ENCODE data around the gene CSF1R. TPM values are rescaled to one million over a fixed set of nuclear protein-coding genes. Genes with fewer than 3 reads are reported as not detected.

The CSF1R gene
- total and polyA plus RNA-seq, 2 donors (not counting 3 experiments of a cell fraction or from before 2014, with no cell fraction given): not detected

DNA sequence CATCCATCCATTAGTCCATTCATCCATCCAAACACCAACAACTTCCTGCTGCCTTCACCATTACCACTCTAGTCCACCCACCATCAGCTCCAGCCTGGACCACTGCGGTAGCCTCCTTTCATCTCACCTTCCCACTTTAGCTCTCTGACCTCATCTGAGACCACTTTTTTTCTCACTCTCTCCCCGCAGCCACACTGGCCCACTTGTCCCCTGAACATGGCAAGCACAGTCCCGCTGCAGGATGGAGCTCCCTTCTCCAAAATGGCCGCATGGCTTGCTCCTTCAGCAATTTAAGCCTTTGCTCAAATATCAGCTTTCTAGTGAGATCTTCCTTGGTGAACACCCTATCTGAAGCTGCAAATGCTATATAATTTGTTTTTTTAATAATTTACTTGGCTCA, 11.1 kb downstream of the CSF1R start:
- FAIRE-seq (no peak), DNase-seq (ENCODE audit: low read depth, low spot score) (no peak)
- no TSS peak for BruUV-seq (replicated peaks)
- Histone ChIP-seq H3K9me3 (replicated peaks; ENCODE audit: control insufficient read depth, insufficient read depth, low read length) (no peaks in the 10 kb centered on the region), H3K27me3 (ENCODE audit: control insufficient read depth in 2 of 2, insufficient read depth in 2 of 2, low read length in 2 of 2) (peaks cover 4 to 14% of the 10 kb centered on the region in 2 experiments), H3K36me3 (ENCODE audit: control insufficient read depth in 2 of 2, extremely low read depth in 1 of 2, insufficient read depth in 2 of 2, low read length in 2 of 2) (no peaks in the 10 kb centered on the region), H4K20me1 (replicated peaks; ENCODE audit: control insufficient read depth, extremely low read depth, insufficient read depth, low read length) (no peaks in the 10 kb centered on the region), H2AFZ (ENCODE audit: low read depth, low read length) (no peak overlapping the region), H3K9ac (replicated peaks; ENCODE audit: extremely low read depth, insufficient read depth, low read length) (no peak overlapping the region), H3K4me3 (replicated peaks in 1 of 3; ENCODE audit: insufficient read depth in 1 of 3, low read depth in 1 of 3, low read length in 3 of 3) (no peak overlapping the region), H3K9me1 (replicated peaks; ENCODE audit: control insufficient read depth, extremely low read depth, insufficient read depth, low read length) (no peaks in the 10 kb centered on the region), H3K79me2 (ENCODE audit: control insufficient read depth, insufficient read depth, low read length) (no peaks in the 10 kb centered on the region), H3K4me2 (ENCODE audit: insufficient read depth, low read length) (no peak overlapping the region), H3K27ac (ENCODE audit: insufficient read depth, low read depth, low read length) (no peak overlapping the region), H3K4me1 (ENCODE audit: control insufficient read depth, extremely low read depth, insufficient read depth, low read length) (no peaks in the 10 kb centered on the region)
- intact Hi-C loops (cut with micrococcal nuclease): no loop called here
- CTCF ChIA-PET: interaction anchor here (0.7 to 2.8 kb wide), 7 partner anchors 9 to 120 kb away, joined by 3 to 14 read pairs (median 3); no protein-coding TSS in a partner anchor
- TF ChIP-seq, protein P1, sequence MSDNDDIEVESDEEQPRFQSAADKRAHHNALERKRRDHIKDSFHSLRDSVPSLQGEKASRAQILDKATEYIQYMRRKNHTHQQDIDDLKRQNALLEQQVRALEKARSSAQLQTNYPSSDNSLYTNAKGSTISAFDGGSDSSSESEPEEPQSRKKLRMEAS (IDR thresholded peaks at IDR 0.05; ENCODE audit: insufficient read depth, insufficient read length): no peak
- TF ChIP-seq POLR2A (IDR thresholded peaks at IDR 0.05; ENCODE audit: low read depth, low read length): no peak
- TF ChIP-seq JUN (IDR thresholded peaks at IDR 0.05; ENCODE audit: borderline replicate concordance, insufficient read depth, insufficient read length, low read depth): no peak
- no peak for TF ChIP-seq POLR2AphosphoS5 (IDR thresholded peaks at IDR 0.05; ENCODE audit: insufficient read depth, low read depth, low read length)
- TF ChIP-seq, protein P2, sequence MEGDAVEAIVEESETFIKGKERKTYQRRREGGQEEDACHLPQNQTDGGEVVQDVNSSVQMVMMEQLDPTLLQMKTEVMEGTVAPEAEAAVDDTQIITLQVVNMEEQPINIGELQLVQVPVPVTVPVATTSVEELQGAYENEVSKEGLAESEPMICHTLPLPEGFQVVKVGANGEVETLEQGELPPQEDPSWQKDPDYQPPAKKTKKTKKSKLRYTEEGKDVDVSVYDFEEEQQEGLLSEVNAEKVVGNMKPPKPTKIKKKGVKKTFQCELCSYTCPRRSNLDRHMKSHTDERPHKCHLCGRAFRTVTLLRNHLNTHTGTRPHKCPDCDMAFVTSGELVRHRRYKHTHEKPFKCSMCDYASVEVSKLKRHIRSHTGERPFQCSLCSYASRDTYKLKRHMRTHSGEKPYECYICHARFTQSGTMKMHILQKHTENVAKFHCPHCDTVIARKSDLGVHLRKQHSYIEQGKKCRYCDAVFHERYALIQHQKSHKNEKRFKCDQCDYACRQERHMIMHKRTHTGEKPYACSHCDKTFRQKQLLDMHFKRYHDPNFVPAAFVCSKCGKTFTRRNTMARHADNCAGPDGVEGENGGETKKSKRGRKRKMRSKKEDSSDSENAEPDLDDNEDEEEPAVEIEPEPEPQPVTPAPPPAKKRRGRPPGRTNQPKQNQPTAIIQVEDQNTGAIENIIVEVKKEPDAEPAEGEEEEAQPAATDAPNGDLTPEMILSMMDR (IDR thresholded peaks at IDR 0.05; ENCODE audit: extremely low read depth in 1 of 2, insufficient read depth in 1 of 2, low read depth in 1 of 2, low read length in 2 of 2): no peak
- no peak for TF ChIP-seq GATA2 (IDR thresholded peaks at IDR 0.05; ENCODE audit: insufficient read depth, insufficient read length, low read depth, low read length)
- no peak for TF ChIP-seq FOS (IDR thresholded peaks at IDR 0.05; ENCODE audit: borderline replicate concordance, insufficient read depth, low read length)
- TF ChIP-seq MYC (IDR thresholded peaks at IDR 0.05; ENCODE audit: low read depth, low read length): no peak
- no peak for TF ChIP-seq EZH2 (IDR thresholded peaks at IDR 0.05; ENCODE audit: borderline replicate concordance, low read depth, low read length, severe bottlenecking)
- POLR2A ChIA-PET: no interaction called here
- dilution Hi-C loops (cut with MboI; ENCODE audit: extremely low pct_ligation_motif_present, low sequenced_read_pairs): no loop called here
